GM23248 (cell line): Measurements from ENCODE around the gene NAB1. TPM values are rescaled to one million over a fixed set of nuclear protein-coding genes. Genes with fewer than 3 reads are reported as not detected.
"Not testable (repeated sequence)": the region's sequence is repeated elsewhere in the genome, so short reads cannot be mapped to it uniquely, and the experiment has no call there.

Experiments used
- DNase-seq: peaks from one replicate; pipeline ENCODE4 v3.0.0-alpha.2; 2015
- H2AFZ ChIP-seq: fragments of 200-600 bp; sonication (generic); 2 replicates; pipeline ENCODE4 v1.6.1; 2016; ENCODE audit warnings: antibody characterized with exemption
- H3F3A ChIP-seq: fragments of 200-600 bp; sonication (generic); 2 replicates; pipeline ENCODE4 v1.6.1; 2016; ENCODE audit warnings: mild to moderate bottlenecking, antibody characterized with exemption, mixed run types; ENCODE audit not compliant: insufficient read depth
- H3K27ac ChIP-seq: fragments of 200-600 bp; sonication (generic); 2 replicates; pipeline ENCODE4 v1.5.1; 2016; ENCODE audit warnings: mild to moderate bottlenecking
- H3K27me3 ChIP-seq: fragments of 200-600 bp; sonication (generic); replicated peaks from 2 replicates; pipeline ENCODE4 v1.6.1; 2016; ENCODE audit warnings: mild to moderate bottlenecking; ENCODE audit not compliant: insufficient read depth
- H3K36me3 ChIP-seq: fragments of 200-600 bp; sonication (generic); 2 replicates; pipeline ENCODE4 v1.6.1; 2016; ENCODE audit warnings: low read depth, mild to moderate bottlenecking
- H3K4me1 ChIP-seq: fragments of 200-600 bp; sonication (generic); 2 replicates; pipeline ENCODE4 v1.6.1; 2016; ENCODE audit warnings: mild to moderate bottlenecking; ENCODE audit not compliant: insufficient read depth
- H3K4me2 ChIP-seq: fragments of 200-600 bp; sonication (generic); one replicate; pipeline ENCODE4 v1.6.1; 2016; ENCODE audit warnings: mild to moderate bottlenecking; ENCODE audit not compliant: unreplicated experiment
- H3K4me3 ChIP-seq: fragments of 200-600 bp; sonication (generic); 2 replicates; pipeline ENCODE4 v1.5.1; 2016; ENCODE audit warnings: mild to moderate bottlenecking
- H3K79me2 ChIP-seq: fragments of 200-600 bp; sonication (generic); 2 replicates; pipeline ENCODE4 v1.6.1; 2016; ENCODE audit warnings: mild to moderate bottlenecking; ENCODE audit not compliant: insufficient read depth
- H3K9ac ChIP-seq: fragments of 200-600 bp; sonication (generic); 2 replicates; pipeline ENCODE4 v1.6.1; 2016; ENCODE audit warnings: mild to moderate bottlenecking
- H3K9me2 ChIP-seq: fragments of 200-600 bp; sonication (generic); 2 replicates; pipeline ENCODE4 v1.6.1; 2016; ENCODE audit warnings: mixed run types, mild to moderate bottlenecking, moderate library complexity; ENCODE audit not compliant: insufficient read depth
- H3K9me3 ChIP-seq: fragments of 200-600 bp; sonication (generic); one replicate; pipeline ENCODE4 v1.6.1; 2017; ENCODE audit warnings: low read depth
- H4K20me1 ChIP-seq: fragments of 200-600 bp; sonication (generic); 2 replicates; pipeline ENCODE4 v1.6.0; 2016; ENCODE audit not compliant: insufficient read depth
- EZH2 ChIP-seq: fragments of 200-600 bp; sonication (generic); IDR thresholded peaks from 2 replicates; pipeline ENCODE4 v1.6.1; 2018; ENCODE audit warnings: antibody characterized with exemption, mild to moderate bottlenecking; ENCODE audit not compliant: insufficient read depth, poor library complexity, severe bottlenecking
- EZH2phosphoT487 ChIP-seq: fragments of 200-600 bp; sonication (generic); IDR thresholded peaks from 2 replicates; pipeline ENCODE4 v1.6.1; 2018; ENCODE audit warnings: antibody characterized with exemption, moderate library complexity, mild to moderate bottlenecking, low read depth; ENCODE audit not compliant: insufficient read depth
- WGBS, 2 experiments: methylation state at CpG; one replicate each; pipeline ENCODE4 v1.1.6; 2015 to 2017; ENCODE audit warnings: low lambda C conversion rate in 2 of 2, low coverage in 1 of 2; ENCODE audit errors: missing lambda C conversion rate in 2 of 2; 5-methylcytosine and 5-hydroxymethylcytosine counted together
- in situ Hi-C: fragments of 300-500 bp; cut with MboI; formaldehyde crosslinking; loops from 2 replicates; pipeline ENCODE4 v1.15.0; 2020
- polyA plus RNA-seq: library from polyadenylated mRNA; unstranded; fragments of >200 nt; fragmentation: Nextera tagmentation; extraction: Ambion mirVana; gene quantifications from 2 replicates; pipeline ENCODE4 v1.2.1, GENCODE V29; 2016
- total RNA-seq: library from RNA; depleted of rRNA; stranded (reverse); fragments of >200 nt; shearing (Covaris generic); gene quantifications from 2 replicates; pipeline ENCODE4 v1.2.3, GENCODE V29; 2014

Gene NAB1
- total and polyA plus RNA-seq, 2 experiments from 2014 or later: 13.0 to 44.1 TPM

DNA sequence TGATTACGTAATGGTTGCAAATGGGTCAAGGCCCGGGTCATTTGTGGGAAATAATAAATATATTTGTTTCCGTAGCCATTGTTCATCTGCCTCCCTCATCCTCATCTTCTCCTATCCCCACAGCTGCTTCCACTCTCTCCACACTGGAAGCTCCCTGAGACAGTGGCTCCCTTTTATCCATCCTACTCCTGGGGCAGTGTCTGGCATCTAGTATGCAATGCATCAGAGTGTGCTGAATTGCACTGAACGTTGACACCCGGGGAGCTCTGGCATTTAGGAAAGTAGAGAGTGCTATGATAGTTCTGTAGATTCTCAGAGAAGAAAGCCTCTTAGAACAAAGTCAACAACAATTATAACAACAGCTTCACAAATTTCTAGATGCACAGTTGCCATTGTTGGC is 45.5 kb upstream of the NAB1 start:
- H3K9me2 ChIP-seq: no peaks in the 10 kb centered on the region
- DNase-seq: no peak
- 61 to 71% methylated on average over 5 of the region's 5 CpGs for WGBS, 2 experiments
- H3K27ac ChIP-seq: no peak overlapping the region
- H3K4me1 ChIP-seq: peaks cover 11% of the 10 kb centered on the region; the same call in 1 of the 2 replicates
- H3F3A ChIP-seq: no peaks in the 10 kb centered on the region
- H3K79me2 ChIP-seq: no peaks in the 10 kb centered on the region
- no peaks in the 10 kb centered on the region for H3K9me3 ChIP-seq
- no peaks in the 10 kb centered on the region for H4K20me1 ChIP-seq
- H3K4me2 ChIP-seq: no peak overlapping the region
- H3K9ac ChIP-seq: no peak overlapping the region
- no peaks in the 10 kb centered on the region for H3K27me3 ChIP-seq
- H3K4me3 ChIP-seq: no peak overlapping the region
- in situ Hi-C loops: no loop called here
- TF ChIP-seq EZH2phosphoT487: no peak
- TF ChIP-seq EZH2: no peak
- H2AFZ ChIP-seq: no peak overlapping the region
- no peaks in the 10 kb centered on the region for H3K36me3 ChIP-seq

DNA sequence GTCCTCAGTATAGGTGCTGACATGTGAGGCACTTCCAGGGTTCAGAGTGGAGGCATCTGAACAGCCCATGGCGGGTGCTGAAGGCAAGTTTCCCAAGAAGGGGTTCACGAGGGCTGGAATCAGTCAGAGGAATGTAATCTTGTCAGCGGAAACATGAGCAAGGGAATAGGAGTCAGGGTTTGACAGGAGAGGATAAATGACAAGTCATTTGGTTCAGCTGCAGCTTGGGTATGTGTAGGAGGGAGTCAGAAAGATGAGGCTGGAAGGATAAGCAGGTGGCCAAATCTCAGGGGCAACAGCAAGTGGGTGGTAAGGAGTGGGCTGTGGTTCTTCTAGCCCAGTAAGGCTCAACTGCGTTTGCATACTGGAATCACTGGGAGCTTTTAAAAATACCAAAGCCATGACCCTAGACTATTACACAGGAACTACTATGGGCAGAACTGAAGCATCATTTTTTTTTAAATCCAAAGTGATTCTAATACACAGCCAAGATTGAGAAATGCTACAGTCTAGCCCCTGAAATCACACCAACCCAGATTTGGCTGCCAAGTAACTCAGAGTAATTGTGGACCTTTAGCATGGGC is 41.8 kb upstream of the NAB1 start:
- peak; percentile 41 for DNase-seq
- H3K9me3 ChIP-seq: no peaks in the 10 kb centered on the region
- no peaks in the 10 kb centered on the region for H3K36me3 ChIP-seq
- 39 to 52% methylated on average over 4 of the region's 4 CpGs for WGBS, 2 experiments
- H3K79me2 ChIP-seq: no peaks in the 10 kb centered on the region
- no peak overlapping the region for H3K4me2 ChIP-seq
- H3F3A ChIP-seq: no peaks in the 10 kb centered on the region
- H3K27ac ChIP-seq: no peak overlapping the region
- peaks cover 7% of the 10 kb centered on the region; the same call in 1 of the 2 replicates for H3K4me1 ChIP-seq
- in situ Hi-C loops: no loop called here
- H3K9me2 ChIP-seq: no peaks in the 10 kb centered on the region
- no peak overlapping the region for H2AFZ ChIP-seq
- TF ChIP-seq EZH2 (no peak), EZH2phosphoT487 (no peak)
- no peak overlapping the region for H3K9ac ChIP-seq
- H3K27me3 ChIP-seq: no peaks in the 10 kb centered on the region
- H4K20me1 ChIP-seq: no peaks in the 10 kb centered on the region
- H3K4me3 ChIP-seq: no peak overlapping the region

DNA sequence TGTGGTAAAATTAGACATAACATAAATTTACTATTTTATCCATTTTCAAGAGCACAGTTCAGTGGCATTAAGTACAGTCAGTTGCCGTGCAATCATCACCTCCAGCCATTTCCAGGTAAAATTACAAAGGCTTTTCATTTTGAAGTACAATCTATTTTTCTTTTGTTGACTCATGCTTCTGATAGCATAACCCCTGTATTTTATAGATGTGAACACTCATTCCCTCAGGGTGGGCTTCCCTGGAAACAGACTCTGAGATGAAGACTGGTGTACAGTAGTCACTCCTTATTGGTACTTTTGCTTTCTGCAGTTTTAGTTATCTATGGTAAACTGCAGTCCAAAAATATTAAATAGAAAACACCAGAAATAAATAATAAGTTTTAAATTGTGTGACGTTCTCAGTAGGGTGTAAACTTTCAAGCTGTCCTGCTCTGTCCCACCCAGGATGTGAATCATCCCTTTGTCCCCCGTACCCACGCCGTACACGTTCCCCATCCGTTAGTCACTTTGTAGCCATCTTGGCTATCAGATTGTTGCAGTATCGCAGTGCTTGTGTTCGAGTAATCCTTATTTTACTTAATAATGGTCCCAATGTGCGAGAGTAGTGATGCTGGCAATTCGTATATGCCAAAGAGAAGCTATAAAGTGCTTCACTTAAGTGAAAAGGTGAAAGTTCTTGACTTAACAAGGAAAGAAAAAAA is 41.1 kb upstream of the NAB1 start:
- Histone ChIP-seq H4K20me1 (no peaks in the 10 kb centered on the region), H3K4me3 (no peak overlapping the region), H3K4me1 (peaks cover 7% of the 10 kb centered on the region; the same call in 1 of the 2 replicates), H3K36me3 (no peaks in the 10 kb centered on the region), H3K27ac (no peak overlapping the region), H3K79me2 (no peaks in the 10 kb centered on the region), H2AFZ (no peak overlapping the region), H3K27me3 (no peaks in the 10 kb centered on the region), H3F3A (no peaks in the 10 kb centered on the region), H3K9me3 (no peaks in the 10 kb centered on the region), H3K9me2 (no peaks in the 10 kb centered on the region), H3K4me2 (no peak overlapping the region), H3K9ac (no peak overlapping the region)
- TF ChIP-seq EZH2phosphoT487 (no peak), EZH2 (no peak)
- 82 to 83% methylated on average over 11 of the region's 11 CpGs for WGBS, 2 experiments
- in situ Hi-C loops: no loop called here
- DNase-seq: no peak

DNA sequence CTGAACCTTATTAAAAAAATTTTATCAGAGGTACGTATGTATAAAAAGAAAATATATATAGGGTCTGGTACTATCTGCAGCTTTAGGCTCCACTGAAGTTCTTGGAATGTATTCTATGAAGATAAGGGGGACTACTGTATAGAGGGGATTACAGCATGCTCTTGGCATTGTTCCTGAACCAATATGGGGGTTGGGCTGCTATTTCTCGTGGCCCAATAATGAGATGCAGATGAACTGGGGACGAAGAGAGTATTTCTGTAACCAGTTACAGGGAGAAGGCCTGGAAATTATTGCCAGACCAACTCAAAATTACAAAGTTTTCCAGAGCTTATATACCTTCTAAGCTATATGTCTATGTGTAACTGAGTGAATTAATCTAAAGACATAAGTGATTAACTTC is 40.0 kb upstream of the NAB1 start:
- 50 to 69% methylated on average over 3 of the region's 3 CpGs for WGBS, 2 experiments
- H4K20me1 ChIP-seq, H3K9ac ChIP-seq, H3K9me2 ChIP-seq, H3K4me2 ChIP-seq, H3F3A ChIP-seq, H2AFZ ChIP-seq, H3K36me3 ChIP-seq, H3K4me1 ChIP-seq, H3K27ac ChIP-seq, H3K9me3 ChIP-seq, in situ Hi-C loops, H3K79me2 ChIP-seq, DNase-seq, H3K27me3 ChIP-seq, H3K4me3 ChIP-seq: not testable (repeated sequence)

DNA sequence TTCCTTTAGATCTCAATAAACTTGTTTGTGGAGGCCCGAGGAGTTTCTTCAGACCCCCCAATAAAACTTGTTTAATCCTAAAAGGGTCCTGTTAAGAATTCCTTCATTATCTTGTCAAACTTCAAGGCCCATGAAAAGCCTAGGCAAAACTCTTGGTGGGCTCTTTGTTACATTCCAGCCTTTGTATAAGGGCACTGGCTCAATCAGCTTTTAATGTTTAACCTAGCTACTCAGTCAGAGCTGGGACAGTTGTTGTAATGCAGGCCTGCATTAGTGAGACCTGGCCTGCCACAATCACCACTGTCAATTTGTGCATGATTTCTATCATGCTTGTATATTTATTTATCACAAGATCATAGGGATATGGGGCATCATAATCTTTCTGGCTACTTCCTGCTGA is 39.5 kb upstream of the NAB1 start:
- H3K9me3 ChIP-seq, H3K79me2 ChIP-seq, H3K27ac ChIP-seq, DNase-seq, H4K20me1 ChIP-seq, H3K9ac ChIP-seq, H2AFZ ChIP-seq, H3K4me2 ChIP-seq, H3F3A ChIP-seq, H3K4me1 ChIP-seq, H3K9me2 ChIP-seq, H3K27me3 ChIP-seq, H3K36me3 ChIP-seq, H3K4me3 ChIP-seq, in situ Hi-C loops: not testable (repeated sequence)
- WGBS, 2 experiments: 10 to 20% methylated on average over 1 of the region's 1 CpG

DNA sequence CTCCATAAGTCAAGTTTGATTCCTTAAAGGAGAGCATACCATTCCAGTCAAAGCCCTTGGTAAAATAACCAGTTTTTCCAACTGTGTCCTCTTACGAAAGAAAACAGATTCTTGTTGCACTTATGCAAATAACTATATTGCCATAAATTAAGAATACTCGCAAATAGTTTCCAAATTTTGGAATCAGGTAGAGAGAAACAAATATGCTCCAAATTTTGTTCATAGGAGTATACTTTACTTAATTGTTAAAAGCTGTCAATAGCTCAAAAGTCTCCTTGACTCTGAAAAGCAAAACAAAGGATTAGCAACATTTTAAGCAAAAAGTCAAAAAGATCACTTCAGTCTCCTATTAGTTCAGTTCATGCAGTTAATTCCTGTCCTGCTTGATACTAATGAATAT is 38.4 kb upstream of the NAB1 start:
- H3K4me2 ChIP-seq, H3K27ac ChIP-seq, H3K79me2 ChIP-seq, in situ Hi-C loops, H3K36me3 ChIP-seq, H3K4me1 ChIP-seq, H3K4me3 ChIP-seq, H2AFZ ChIP-seq, DNase-seq, H4K20me1 ChIP-seq, H3K27me3 ChIP-seq, H3K9ac ChIP-seq, H3K9me3 ChIP-seq, H3F3A ChIP-seq, H3K9me2 ChIP-seq: not testable (repeated sequence)
- 92 to 93% methylated on average over 2 of the region's 2 CpGs for WGBS, 2 experiments
